Activated naive CD4-positive, alpha-beta T cell treated with anti-CD3 and anti-CD28 coated beads for 36 hours (primary cell): ENCODE data around the gene TRAFD1. TPM values are rescaled to one million over a fixed set of nuclear protein-coding genes. Genes with fewer than 3 reads are reported as not detected.
"Not testable (repeated sequence)": the region's sequence is repeated elsewhere in the genome, so short reads cannot be mapped to it uniquely, and the experiment has no call there.

ENCODE experiments used
- CTCF ChIA-PET: fragments of 350-600 bp; sonication (Branson Sonifier 250); formaldehyde crosslinking; loops from one replicate; lab custom pipeline; 2021; ENCODE audit warnings: antibody characterized with exemption; lab: Charles Lee
- DNase-seq: peaks from one replicate; pipeline ENCODE4 v3.0.0-alpha.2; 2020
- H3K27ac Mint-ChIP-seq: one replicate; pipeline ENCODE4 v1.8.0; 2021; ENCODE audit warnings: mild to moderate bottlenecking, mixed read lengths
- H3K27me3 Mint-ChIP-seq: one replicate; pipeline ENCODE4 v1.8.0; 2021; ENCODE audit warnings: low read depth, mixed read lengths
- H3K36me3 Mint-ChIP-seq: one replicate; pipeline ENCODE4 v1.8.0; 2021; ENCODE audit warnings: low read depth, mixed read lengths
- H3K4me1 Mint-ChIP-seq: one replicate; pipeline ENCODE4 v1.8.0; 2021; ENCODE audit warnings: low read depth, mixed read lengths
- H3K4me3 Mint-ChIP-seq: one replicate; pipeline ENCODE4 v1.8.0; 2021; ENCODE audit warnings: mild to moderate bottlenecking, moderate library complexity, mixed read lengths
- H3K9me3 Mint-ChIP-seq: one replicate; pipeline ENCODE4 v1.8.0; 2021; ENCODE audit warnings: mixed read lengths
- intact Hi-C: fragments of 100-400 bp; cut with micrococcal nuclease; formaldehyde crosslinking; loops from one replicate; pipeline ENCODE4 v1.15.1; 2023
- total RNA-seq, 2 experiments: library from RNA; stranded (reverse); gene quantifications; one replicate each; pipeline ENCODE4 v1.2.3, GENCODE V29; 2021

The TRAFD1 gene
- total RNA-seq: 10 to 100 TPM; 49.6 to 55.7 TPM

- H3K36me3 Mint-ChIP-seq: peaks cover 2% of the 10 kb centered on the region
- H3K27ac Mint-ChIP-seq: peak within 1 kb of the TSS; percentile 75
- peak within 1 kb of the TSS; percentile 72 for H3K4me3 Mint-ChIP-seq
- intact Hi-C loops: loop anchor here (1.0 to 10.0 kb wide), 9 partner anchors 13 to 849 kb away; partner anchors contain the start of genes ERP29, MAPKAPK5, NAA25 and OAS2
- CTCF ChIA-PET: interaction anchor here (1.0 to 1.2 kb wide), 3 partner anchors 10 to 16 kb away, joined by 3 to 6 read pairs (median 4); partner anchors contain the start of gene NAA25
- no peaks in the 10 kb centered on the region for H3K9me3 Mint-ChIP-seq
- H3K4me1 Mint-ChIP-seq: peaks cover 42% of the 10 kb centered on the region
- peak; percentile 98 for DNase-seq
- no peaks in the 10 kb centered on the region for H3K27me3 Mint-ChIP-seq
These were observed at the start of gene TRAFD1 for GRCh38 chr12:112125250-112125999. Gene TRAFD1, plus strand, starts transcription at chr12:112125560. Its CDS starts 4,963 bp downstream, at chr12:112130523.

- CTCF ChIA-PET: interaction anchor here (0.8 to 1.1 kb wide), 3 partner anchors 11 to 300 kb away, joined by 3 to 5 read pairs (median 3); no protein-coding TSS in a partner anchor
- Mint-ChIP-seq H3K27ac (peak overlapping the region; percentile 0), H3K27me3 (no peaks in the 10 kb centered on the region), H3K9me3 (no peaks in the 10 kb centered on the region), H3K4me1 (peaks cover 30% of the 10 kb centered on the region), H3K36me3 (peaks cover 27% of the 10 kb centered on the region), H3K4me3 (no peak overlapping the region)
- intact Hi-C loops: no loop called here
- DNase-seq: no peak
These were observed 38.1 kb upstream of the TRAFD1 start for GRCh38 chr12:112087055-112087850.

- CTCF ChIA-PET: interaction anchor here (0.8 kb wide), 1 partner anchor 299 kb away, joined by 3 read pairs; no protein-coding TSS in a partner anchor
- intact Hi-C loops: no loop called here
- H3K4me1 Mint-ChIP-seq: peaks cover 27% of the 10 kb centered on the region
- peaks cover 24% of the 10 kb centered on the region for H3K36me3 Mint-ChIP-seq
- no peak overlapping the region for H3K27ac Mint-ChIP-seq
- no peak overlapping the region for H3K4me3 Mint-ChIP-seq
- H3K9me3 Mint-ChIP-seq: no peaks in the 10 kb centered on the region
- no peak for DNase-seq
- H3K27me3 Mint-ChIP-seq: no peaks in the 10 kb centered on the region
These were observed 37.5 kb upstream of the TRAFD1 start for GRCh38 chr12:112087851-112088250.

GRCh38 chr12:112091563-112091962 lies 33.8 kb upstream of the TRAFD1 start:
- Mint-ChIP-seq H3K4me3 (no peak overlapping the region), H3K27ac (peak overlapping the region; percentile 8), H3K36me3 (peaks cover 29% of the 10 kb centered on the region), H3K9me3 (no peaks in the 10 kb centered on the region), H3K27me3 (no peaks in the 10 kb centered on the region), H3K4me1 (peaks cover 25% of the 10 kb centered on the region)
- CTCF ChIA-PET: interaction anchor here (0.5 to 1.0 kb wide), 2 partner anchors 13 to 32 kb away, joined by 3 read pairs; no protein-coding TSS in a partner anchor
- no peak for DNase-seq
- intact Hi-C loops: no loop called here

- Mint-ChIP-seq H3K27me3 (no peaks in the 10 kb centered on the region), H3K4me1 (peaks cover 48% of the 10 kb centered on the region), H3K27ac (peak overlapping the region; percentile 92), H3K9me3 (no peaks in the 10 kb centered on the region), H3K4me3 (peak overlapping the region; percentile 1), H3K36me3 (peaks cover 45% of the 10 kb centered on the region)
- CTCF ChIA-PET: interaction anchor here (0.6 to 1.7 kb wide), 4 partner anchors 12 to 315 kb away, joined by 3 to 7 read pairs (median 4); no protein-coding TSS in a partner anchor
- no peak for DNase-seq
- intact Hi-C loops: loop anchor here (1.0 kb wide), 6 partner anchors 11 to 82 kb away; partner anchors contain the start of gene TRAFD1
These were observed 29.3 kb upstream of the TRAFD1 start for GRCh38 chr12:112096070-112096469.

GRCh38 chr12:112096667-112097066 lies 28.7 kb upstream of the TRAFD1 start:
- Mint-ChIP-seq H3K4me1 (peaks cover 50% of the 10 kb centered on the region), H3K4me3 (peak overlapping the region; percentile 1), H3K36me3 (peaks cover 45% of the 10 kb centered on the region), H3K27me3 (no peaks in the 10 kb centered on the region), H3K27ac (peak overlapping the region; percentile 92), H3K9me3 (no peaks in the 10 kb centered on the region)
- CTCF ChIA-PET: interaction anchor here (0.6 to 1.7 kb wide), 5 partner anchors 11 to 314 kb away, joined by 3 to 7 read pairs (median 4); no protein-coding TSS in a partner anchor
- intact Hi-C loops: loop anchor here (1.0 kb wide), 6 partner anchors 11 to 82 kb away; partner anchors contain the start of gene TRAFD1
- DNase-seq: peak; percentile 59

GRCh38 chr12:112097641-112098040 lies 27.7 kb upstream of the TRAFD1 start:
- no peaks in the 10 kb centered on the region for H3K9me3 Mint-ChIP-seq
- CTCF ChIA-PET: interaction anchor here (0.6 to 1.7 kb wide), 2 partner anchors 10 to 1199 kb away, joined by 4 to 5 read pairs; no protein-coding TSS in a partner anchor
- peaks cover 50% of the 10 kb centered on the region for H3K36me3 Mint-ChIP-seq
- H3K27me3 Mint-ChIP-seq: no peaks in the 10 kb centered on the region
- intact Hi-C loops: no loop called here
- DNase-seq: no peak
- peaks cover 53% of the 10 kb centered on the region for H3K4me1 Mint-ChIP-seq
- peak overlapping the region; percentile 92 for H3K27ac Mint-ChIP-seq
- H3K4me3 Mint-ChIP-seq: no peak overlapping the region

GRCh38 chr12:112100500-112100899 lies 24.9 kb upstream of the TRAFD1 start:
- peaks cover 48% of the 10 kb centered on the region for H3K36me3 Mint-ChIP-seq
- H3K4me1 Mint-ChIP-seq: peaks cover 68% of the 10 kb centered on the region
- H3K4me3 Mint-ChIP-seq, intact Hi-C loops, H3K27me3 Mint-ChIP-seq, H3K9me3 Mint-ChIP-seq, DNase-seq, CTCF ChIA-PET, H3K27ac Mint-ChIP-seq: not testable (repeated sequence)

- CTCF ChIA-PET: interaction anchor here (0.6 to 0.7 kb wide), 2 partner anchors 26 to 356 kb away, joined by 3 to 4 read pairs; no protein-coding TSS in a partner anchor
- H3K27ac Mint-ChIP-seq: no peak overlapping the region
- no peaks in the 10 kb centered on the region for H3K9me3 Mint-ChIP-seq
- peaks cover 67% of the 10 kb centered on the region for H3K4me1 Mint-ChIP-seq
- intact Hi-C loops: no loop called here
- no peaks in the 10 kb centered on the region for H3K27me3 Mint-ChIP-seq
- no peak for DNase-seq
- H3K36me3 Mint-ChIP-seq: peaks cover 48% of the 10 kb centered on the region
- H3K4me3 Mint-ChIP-seq: no peak overlapping the region
These were observed 23.2 kb upstream of the TRAFD1 start for GRCh38 chr12:112102127-112102526.

GRCh38 chr12:112102746-112103145 lies 22.6 kb upstream of the TRAFD1 start:
- peaks cover 66% of the 10 kb centered on the region for H3K4me1 Mint-ChIP-seq
- H3K9me3 Mint-ChIP-seq, DNase-seq, H3K4me3 Mint-ChIP-seq, H3K27ac Mint-ChIP-seq, intact Hi-C loops, H3K27me3 Mint-ChIP-seq: not testable (repeated sequence)
- CTCF ChIA-PET: interaction anchor here (0.6 kb wide), 1 partner anchor 357 kb away, joined by 4 read pairs; no protein-coding TSS in a partner anchor
- H3K36me3 Mint-ChIP-seq: peaks cover 49% of the 10 kb centered on the region

GRCh38 chr12:112103758-112104503 lies 21.4 kb upstream of the TRAFD1 start:
- CTCF ChIA-PET: no interaction called here
- intact Hi-C loops: no loop called here
- H3K36me3 Mint-ChIP-seq: peaks cover 41% of the 10 kb centered on the region
- peaks cover 56% of the 10 kb centered on the region for H3K4me1 Mint-ChIP-seq
- H3K27ac Mint-ChIP-seq: no peak overlapping the region
- no peak for DNase-seq
- no peak overlapping the region for H3K4me3 Mint-ChIP-seq
- H3K27me3 Mint-ChIP-seq: no peaks in the 10 kb centered on the region
- H3K9me3 Mint-ChIP-seq: no peaks in the 10 kb centered on the region
